T-cell (primary cell): ENCODE results near the gene SP100. TPM values are rescaled to one million over a fixed set of nuclear protein-coding genes. Genes with fewer than 3 reads are reported as not detected.
A peak's percentile ranks its signal among the peaks of the same experiment; 100 is the strongest.
"Not testable (repeated sequence)": the region's sequence is repeated elsewhere in the genome, so short reads cannot be mapped to it uniquely, and the experiment has no call there.

Experiments
- ATAC-seq, 4 experiments: fragments of 200-7000 bp in 3 of 4; fragments of 150-1000 bp in 1 of 4; cut with Tn5 transposase; replicated peaks in 1 of 4; 1 replicate in 3 of 4; 2 replicates in 1 of 4; pipeline ENCODE4 v1.10.0; 2021; ENCODE audit warnings: moderate library complexity in 3 of 4, mild to moderate bottlenecking in 2 of 4, moderate number of reproducible peaks in 1 of 4
- CTCF ChIA-PET, 2 donors: fragments of 300-600 bp; sonication (Branson Sonifier 250); formaldehyde crosslinking; loops; one replicate each; lab custom pipeline; 2022; ENCODE audit warnings: antibody characterized with exemption in 2 of 2; lab: Charles Lee
- POLR2A ChIA-PET, 2 donors: fragments of 300-600 bp; sonication (Branson Sonifier 250); formaldehyde crosslinking; loops; one replicate each; lab custom pipeline; 2022; ENCODE audit warnings: antibody characterized with exemption in 2 of 2; lab: Charles Lee
- DNase-seq, 35 experiments: peaks; one replicate each; pipeline versions ENCODE4 v3.0.0 to v3.0.0-alpha.2; 2013 to 2023
- H3K27ac ChIP-seq: one replicate; pipeline ENCODE4 v1.5.1; 2013; ENCODE audit warnings: low read length
- H3K27me3 ChIP-seq, 2 experiments: replicated peaks in 1 of 2; 1 replicate in 1 of 2; 2 replicates in 1 of 2; pipeline versions ENCODE4 v1.6.1 to v1.7.0; 2013; ENCODE audit warnings: low read length in 1 of 2, mixed read lengths in 1 of 2; ENCODE audit not compliant: control insufficient read depth in 2 of 2, insufficient read depth in 2 of 2; ENCODE audit errors: extremely low read depth in 1 of 2
- H3K36me3 ChIP-seq, 2 donors: 1 replicate in 1 of 2; 2 replicates in 1 of 2; pipeline versions ENCODE4 v1.6.1 to v1.7.0; 2013; ENCODE audit warnings: low read length in 1 of 2; ENCODE audit not compliant: control insufficient read depth in 2 of 2, insufficient read depth in 1 of 2; ENCODE audit errors: extremely low read depth in 1 of 2
- H3K4me1 ChIP-seq, 2 experiments: 1 replicate in 1 of 2; 2 replicates in 1 of 2; pipeline versions ENCODE4 v1.6.1 to v1.7.0; 2013; ENCODE audit warnings: low read length in 2 of 2, mixed read lengths in 1 of 2; ENCODE audit not compliant: insufficient read depth in 2 of 2, control insufficient read depth in 1 of 2; ENCODE audit errors: extremely low read depth in 1 of 2
- H3K4me3 ChIP-seq, 2 donors: 1 replicate in 1 of 2; 2 replicates in 1 of 2; pipeline versions ENCODE4 v1.5.1 to v1.7.0; 2013; ENCODE audit warnings: mild to moderate bottlenecking in 2 of 2, low read length in 1 of 2, moderate library complexity in 1 of 2; ENCODE audit not compliant: control insufficient read depth in 1 of 2; ENCODE audit errors: extremely low read depth in 1 of 2
- H3K9me3 ChIP-seq: 2 replicates; pipeline ENCODE4 v1.7.0; 2013
- H3K27ac Mint-ChIP-seq, 2 donors: one replicate each; pipeline ENCODE4 v1.8.0; 2020 to 2021; ENCODE audit warnings: mild to moderate bottlenecking in 2 of 2, mixed read lengths in 2 of 2
- H3K27me3 Mint-ChIP-seq, 2 donors: one replicate each; pipeline ENCODE4 v1.8.0; 2021 to 2022; ENCODE audit warnings: mixed read lengths in 2 of 2
- H3K36me3 Mint-ChIP-seq: one replicate; pipeline ENCODE4 v1.8.0; 2021; ENCODE audit warnings: mixed read lengths
- H3K4me1 Mint-ChIP-seq, 3 donors: one replicate each; pipeline ENCODE4 v1.8.0; 2020 to 2022; ENCODE audit warnings: mixed read lengths in 3 of 3, mild to moderate bottlenecking in 1 of 3
- H3K4me3 Mint-ChIP-seq, 3 donors: one replicate each; pipeline ENCODE4 v1.8.0; 2020 to 2022; ENCODE audit warnings: mild to moderate bottlenecking in 3 of 3, mixed read lengths in 3 of 3, moderate library complexity in 3 of 3
- H3K9me3 Mint-ChIP-seq, 3 donors: one replicate each; pipeline ENCODE4 v1.8.0; 2020 to 2022; ENCODE audit warnings: mixed read lengths in 3 of 3
- WGBS: methylation state at CpG from one replicate; pipeline ENCODE4 v1.1.5; 2013; ENCODE audit warnings: missing lambda C conversion rate; ENCODE audit not compliant: insufficient coverage; 5-methylcytosine and 5-hydroxymethylcytosine counted together
- total RNA-seq, 35 experiments: library from RNA in 6 of 35; stranded (reverse) in 6 of 35; fragments of 120-200 nt in 1 of 35; gene quantifications; one replicate each; pipeline versions ENCODE4 v1.2.1 to v1.2.4 and lab custom pipeline; 2013 to 2026

Gene SP100
- total RNA-seq (100 to 1,000 TPM; 188 to 271 (median 217) TPM), total RNA-seq (lab: John Stamatoyannopoulos, UW) (103 to 770 (median 284) reads per million in 29 experiments)
- total RNA-seq (2013): 237 TPM

- WGBS: no CpG with 5 or more reads among the region's 12 CpGs
- Mint-ChIP-seq H3K9me3 (no peaks in the 10 kb centered on the region), H3K4me3 (peak within 1 kb of the TSS; percentile 91 to 98 (median 92)), H3K27me3 (no peaks in the 10 kb centered on the region), H3K27ac (peak within 1 kb of the TSS; percentile 99 to 100), H3K4me1 (peaks cover 72 to 81% (median 80%) of the 10 kb centered on the region in 3 donors), H3K36me3 (peaks cover 22% of the 10 kb centered on the region)
- no peaks in the 10 kb centered on the region for H3K27me3 ChIP-seq
- ChIA-PET POLR2A (no interaction called here), CTCF (interaction anchor here in 1 of 2 donors (0.6 to 0.7 kb wide), 2 partner anchors 32 to 381 kb away, joined by 3 read pairs; no protein-coding TSS in a partner anchor)
- H3K4me1 ChIP-seq: peaks cover 28 to 61% of the 10 kb centered on the region in 2 experiments
- peak within 1 kb of the TSS; percentile 90 to 94 for H3K4me3 ChIP-seq
- peak; percentile 50 to 86 (median 67) for DNase-seq
- peak; percentile 81 to 88 (median 84) for ATAC-seq
- no peaks in the 10 kb centered on the region for H3K9me3 ChIP-seq
- peaks cover 0 to 10% of the 10 kb centered on the region in 2 donors for H3K36me3 ChIP-seq
- H3K27ac ChIP-seq: peak within 1 kb of the TSS; percentile 95
Measured at GRCh38 chr2:230416061-230416721, at the start of gene SP100. Gene SP100, plus strand, starts transcription at chr2:230416201. Its CDS starts 96 bp downstream, at chr2:230416297.

DNA sequence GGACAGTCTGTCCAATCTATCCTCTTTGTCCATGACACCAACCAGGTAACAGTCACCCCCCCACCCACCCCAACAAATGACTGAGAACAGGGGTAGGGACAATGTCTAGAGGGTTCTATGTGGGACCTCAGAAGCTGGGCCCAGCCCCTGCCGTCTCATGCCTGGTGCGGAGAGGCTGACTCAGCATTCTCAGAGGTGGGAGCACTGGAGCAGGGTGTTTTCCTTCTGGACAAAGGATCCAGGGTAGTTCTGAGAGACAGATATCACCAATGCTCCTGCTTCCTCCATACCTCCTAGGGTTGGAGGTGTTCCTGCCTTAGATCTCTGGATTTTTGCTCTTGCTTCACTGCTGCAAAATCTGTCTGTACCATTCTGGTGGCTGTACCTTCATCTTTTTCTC, 33.9 kb upstream of the SP100 start:
- no peaks in the 10 kb centered on the region for H3K4me1 ChIP-seq
- peaks cover 68% of the 10 kb centered on the region for H3K36me3 Mint-ChIP-seq
- no peak for ATAC-seq
- H3K36me3 ChIP-seq: peaks cover 5 to 54% of the 10 kb centered on the region in 2 donors
- POLR2A ChIA-PET: no interaction called here
- no peak overlapping the region for H3K4me3 ChIP-seq
- peaks cover 15 to 20% (median 19%) of the 10 kb centered on the region in 3 donors for H3K4me1 Mint-ChIP-seq
- H3K27me3 ChIP-seq: no peaks in the 10 kb centered on the region
- 100% methylated on average over 2 of the region's 2 CpGs for WGBS
- H3K27ac ChIP-seq: no peak overlapping the region
- no peaks in the 10 kb centered on the region for H3K27me3 Mint-ChIP-seq
- DNase-seq: no peak
- H3K9me3 ChIP-seq: no peaks in the 10 kb centered on the region
- CTCF ChIA-PET: no interaction called here
- peak overlapping the region in 1 of 2 donors; percentile 58 for H3K27ac Mint-ChIP-seq
- no peak overlapping the region for H3K4me3 Mint-ChIP-seq
- H3K9me3 Mint-ChIP-seq: no peaks in the 10 kb centered on the region

DNA sequence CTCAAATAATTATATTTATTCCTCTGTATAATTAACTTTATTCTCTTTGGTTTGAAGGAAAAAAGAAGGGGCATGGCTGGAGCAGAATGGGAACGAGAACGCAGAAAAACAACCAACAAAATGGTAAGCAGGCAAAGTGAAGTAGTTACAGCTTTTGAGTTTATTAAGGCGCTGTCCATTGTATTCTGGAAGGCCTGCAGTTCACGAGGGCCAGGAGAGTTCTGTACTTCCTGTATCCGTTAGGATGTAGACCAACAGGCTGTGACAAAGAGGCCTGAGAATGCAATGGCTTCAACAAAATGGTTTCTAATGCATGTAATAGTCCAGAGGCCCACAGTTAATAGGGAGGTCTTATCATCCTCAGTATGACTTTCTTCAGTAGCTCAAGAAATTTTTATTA, 32.5 kb upstream of the SP100 start:
- no peaks in the 10 kb centered on the region for H3K27me3 ChIP-seq
- peaks cover 66% of the 10 kb centered on the region for H3K36me3 Mint-ChIP-seq
- CTCF ChIA-PET: interaction anchor here in 1 of 2 donors (0.8 kb wide), 1 partner anchor 227 kb away, joined by 5 read pairs; no protein-coding TSS in a partner anchor
- H3K4me3 ChIP-seq: no peak overlapping the region
- peaks cover 5 to 54% of the 10 kb centered on the region in 2 donors for H3K36me3 ChIP-seq
- H3K9me3 ChIP-seq: no peaks in the 10 kb centered on the region
- no peaks in the 10 kb centered on the region for H3K9me3 Mint-ChIP-seq
- no peak overlapping the region for H3K27ac ChIP-seq
- H3K27ac Mint-ChIP-seq: no peak overlapping the region
- DNase-seq (no peak), ATAC-seq (no peak)
- H3K4me1 Mint-ChIP-seq: peaks cover 8 to 11% (median 9%) of the 10 kb centered on the region in 3 donors
- no peaks in the 10 kb centered on the region for H3K4me1 ChIP-seq
- no CpG with 5 or more reads among the region's 5 CpGs for whole genome bisulfite sequencing
- H3K4me3 Mint-ChIP-seq: no peak overlapping the region
- POLR2A ChIA-PET: no interaction called here
- H3K27me3 Mint-ChIP-seq: no peaks in the 10 kb centered on the region

GRCh38 chr2:230384986-230385385, 31.0 kb upstream of the SP100 start:
- H3K36me3 Mint-ChIP-seq: peaks cover 74% of the 10 kb centered on the region
- ChIA-PET CTCF (no interaction called here), POLR2A (no interaction called here)
- H3K36me3 ChIP-seq: peaks cover 8 to 69% of the 10 kb centered on the region in 2 donors
- H3K4me3 ChIP-seq: no peak overlapping the region
- DNase-seq (no peak), ATAC-seq (no peak)
- H3K27me3 Mint-ChIP-seq: no peaks in the 10 kb centered on the region
- no peaks in the 10 kb centered on the region for H3K27me3 ChIP-seq
- no peaks in the 10 kb centered on the region for H3K4me1 ChIP-seq
- 100% methylated on average over 1 of the region's 6 CpGs for WGBS
- no peaks in the 10 kb centered on the region for H3K9me3 ChIP-seq
- H3K27ac ChIP-seq: no peak overlapping the region
- peaks cover 2 to 6% (median 2%) of the 10 kb centered on the region in 3 donors for H3K4me1 Mint-ChIP-seq
- no peak overlapping the region for H3K27ac Mint-ChIP-seq
- H3K9me3 Mint-ChIP-seq: no peaks in the 10 kb centered on the region
- no peak overlapping the region for H3K4me3 Mint-ChIP-seq

GRCh38 chr2:230394301-230394700, 21.7 kb upstream of the SP100 start:
- Mint-ChIP-seq H3K36me3 (peaks cover 95% of the 10 kb centered on the region), H3K4me1 (no peaks in the 10 kb centered on the region), H3K9me3 (peaks cover 0 to 4% (median 0%) of the 10 kb centered on the region in 3 donors), H3K27ac (peak overlapping the region in 1 of 2 donors; percentile 11), H3K4me3 (no peak overlapping the region), H3K27me3 (no peaks in the 10 kb centered on the region)
- H3K27me3 ChIP-seq: no peaks in the 10 kb centered on the region
- peaks cover 9 to 90% of the 10 kb centered on the region in 2 donors for H3K36me3 ChIP-seq
- ChIA-PET POLR2A (no interaction called here), CTCF (no interaction called here)
- H3K4me3 ChIP-seq: no peak overlapping the region
- H3K9me3 ChIP-seq: no peaks in the 10 kb centered on the region
- DNase-seq (no peak), ATAC-seq (no peak)
- H3K27ac ChIP-seq: no peak overlapping the region
- 100% methylated on average over 1 of the region's 2 CpGs for WGBS
- no peaks in the 10 kb centered on the region for H3K4me1 ChIP-seq

DNA sequence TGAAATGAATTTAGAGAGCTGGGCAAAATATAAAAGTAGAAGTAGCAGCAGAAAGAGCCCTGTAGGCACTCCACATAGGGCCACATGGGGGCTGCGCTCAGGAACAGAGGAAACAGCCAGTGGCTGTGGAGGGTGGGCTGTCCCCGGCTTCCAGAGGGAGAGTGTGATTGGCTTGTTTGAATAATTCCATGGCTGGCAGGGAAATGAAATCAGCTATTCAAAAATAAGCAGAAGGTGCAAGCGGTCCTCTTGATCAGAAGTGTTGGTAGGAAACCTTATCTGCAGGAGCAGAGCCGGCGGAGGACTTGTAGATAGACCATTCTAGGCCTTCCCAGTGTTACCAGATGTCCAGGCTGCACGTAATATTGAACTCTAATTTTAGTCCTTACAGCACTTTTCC, 17.3 kb upstream of the SP100 start:
- H3K9me3 Mint-ChIP-seq, H3K27me3 Mint-ChIP-seq, H3K27ac ChIP-seq, CTCF ChIA-PET, H3K4me1 ChIP-seq, POLR2A ChIA-PET, H3K27me3 ChIP-seq, ATAC-seq, H3K4me1 Mint-ChIP-seq, H3K4me3 Mint-ChIP-seq, H3K9me3 ChIP-seq, H3K4me3 ChIP-seq, DNase-seq: not testable (repeated sequence)
- peaks cover 6 to 72% of the 10 kb centered on the region in 2 donors for H3K36me3 ChIP-seq
- H3K36me3 Mint-ChIP-seq: peaks cover 82% of the 10 kb centered on the region
- peak overlapping the region; percentile 61 to 66 for H3K27ac Mint-ChIP-seq
- 93% methylated on average over 3 of the region's 6 CpGs for WGBS
